AML-193 (cell line): ENCODE measurements around the gene TRMT2B.
"Not testable (repeated sequence)": the region's sequence is repeated elsewhere in the genome, so short reads cannot be mapped to it uniquely, and the experiment has no call there.

Experiments
- DNase-seq, 2 experiments: peaks; one replicate each; lab custom pipeline; 2025; lab: John Stamatoyannopoulos, UW

Gene TRMT2B

DNA sequence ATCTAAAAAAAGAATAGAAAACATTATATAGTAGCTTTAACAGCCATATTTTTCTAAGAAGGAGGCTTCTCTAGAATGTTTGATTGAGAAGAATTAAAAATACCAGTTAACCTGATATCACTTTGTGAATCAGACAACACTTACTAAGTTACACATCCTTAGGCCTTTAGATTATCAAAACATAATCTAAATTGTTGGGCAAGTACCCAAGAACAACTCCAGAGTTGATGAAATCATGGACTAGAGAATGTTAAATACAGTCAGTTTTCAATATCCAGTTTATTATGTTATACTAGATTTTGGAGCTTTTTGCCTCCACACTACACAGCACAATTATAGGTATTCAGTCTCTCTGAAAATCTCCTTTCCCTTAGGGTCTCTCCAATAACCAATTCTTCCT, 42.8 kb downstream of the TRMT2B start:
- no peak for DNase-seq

DNA sequence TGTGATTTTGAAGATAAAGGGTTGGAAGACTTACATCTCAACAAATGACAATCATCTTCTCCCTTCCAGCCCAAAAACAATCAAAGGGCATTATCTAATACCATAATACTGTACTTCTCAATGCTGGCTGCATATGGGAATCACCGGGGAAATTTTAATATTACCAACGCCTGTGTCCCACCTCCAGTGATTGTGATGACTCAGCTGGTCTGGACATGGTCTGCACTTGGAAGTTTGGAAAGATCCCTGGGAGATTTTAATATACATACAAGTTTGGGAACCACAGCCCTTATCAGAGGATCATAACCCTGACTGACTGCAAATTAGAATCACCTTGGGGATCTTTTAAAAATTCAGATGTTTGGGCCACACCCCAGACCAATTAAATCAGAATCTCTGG, 52.5 kb downstream of the TRMT2B start:
- DNase-seq = no peak

DNA sequence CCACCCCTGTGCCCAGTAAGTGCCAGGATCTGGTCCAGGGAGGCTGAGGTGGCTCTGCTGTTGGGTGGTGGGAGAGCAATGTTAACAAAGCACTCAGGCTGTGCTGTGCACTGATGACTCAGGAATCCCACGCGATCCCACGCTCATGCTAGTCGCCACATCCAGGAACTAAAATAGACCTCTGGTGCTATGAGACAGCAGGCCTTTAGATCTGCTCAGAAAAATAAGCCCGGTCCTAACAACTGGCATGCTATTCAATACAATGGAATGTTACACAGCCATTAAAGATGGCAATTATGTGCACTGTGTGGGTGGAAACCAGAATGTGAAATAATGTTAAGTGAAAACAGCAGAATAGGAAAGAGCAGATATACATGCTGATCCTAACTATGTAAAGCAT, 56.4 kb downstream of the TRMT2B start:
- no peak for DNase-seq

DNA sequence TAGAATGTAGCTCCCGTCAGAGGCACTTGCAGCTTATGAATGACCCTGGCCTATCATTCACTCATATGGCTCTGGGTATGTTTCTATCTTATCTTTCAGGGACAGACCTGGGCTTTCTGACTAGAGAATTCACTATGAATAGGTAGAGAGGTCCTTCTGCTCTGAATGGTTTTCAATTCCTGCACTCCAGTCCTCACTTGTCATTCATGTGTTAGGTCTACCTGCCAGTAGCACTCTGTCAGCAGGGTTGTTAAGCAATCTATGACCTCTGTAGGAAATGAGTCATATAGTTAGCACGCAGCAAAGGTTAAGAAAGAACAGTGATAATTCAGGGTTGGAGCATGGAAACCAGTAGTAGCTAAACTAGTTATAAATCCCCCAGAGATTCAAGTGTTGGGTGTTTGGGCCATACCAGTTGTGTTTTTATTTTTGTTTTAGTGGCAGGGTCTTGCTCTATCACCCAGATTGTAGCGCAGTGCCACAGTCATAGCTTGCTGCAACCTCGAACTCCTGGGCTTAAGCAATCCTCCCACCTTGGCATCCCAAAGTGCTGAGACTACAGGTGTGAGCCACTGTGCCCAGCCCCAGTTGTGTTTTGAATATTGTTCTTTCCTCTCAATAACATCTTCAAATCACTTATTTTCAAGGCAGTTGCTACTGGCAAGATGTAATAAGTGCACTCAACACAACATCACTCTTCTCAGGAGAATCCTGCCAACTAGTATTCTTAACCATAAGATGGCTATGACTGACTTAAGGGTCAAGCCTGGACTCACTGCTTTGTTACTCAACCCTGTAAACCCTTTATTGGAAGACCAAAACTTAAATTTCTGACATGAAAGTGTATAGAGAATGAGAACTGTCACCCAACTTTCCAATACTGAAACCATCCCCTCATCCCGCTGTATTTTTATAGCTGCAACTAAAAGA, 57.3 kb downstream of the TRMT2B start:
- no peak for DNase-seq

DNA sequence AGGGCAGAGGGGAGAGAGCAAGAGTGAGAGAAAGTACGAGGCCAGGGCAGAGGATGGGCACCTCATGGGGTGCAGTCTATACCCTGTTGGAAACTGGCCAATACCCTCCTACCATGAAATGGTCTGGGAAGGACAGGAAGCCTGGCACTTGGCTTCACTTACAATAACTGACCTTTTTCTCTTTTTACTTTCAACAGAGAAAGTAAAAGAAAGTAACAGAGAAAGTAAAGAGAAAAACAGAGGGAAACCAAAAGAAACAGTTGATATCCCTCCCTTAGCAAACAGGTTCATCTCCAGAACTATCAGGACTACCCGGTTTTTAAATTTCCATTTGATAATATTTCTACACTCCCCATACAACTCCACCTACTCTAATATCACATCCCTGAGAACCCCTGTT, 61.8 kb downstream of the TRMT2B start:
- DNase-seq = no peak

DNA sequence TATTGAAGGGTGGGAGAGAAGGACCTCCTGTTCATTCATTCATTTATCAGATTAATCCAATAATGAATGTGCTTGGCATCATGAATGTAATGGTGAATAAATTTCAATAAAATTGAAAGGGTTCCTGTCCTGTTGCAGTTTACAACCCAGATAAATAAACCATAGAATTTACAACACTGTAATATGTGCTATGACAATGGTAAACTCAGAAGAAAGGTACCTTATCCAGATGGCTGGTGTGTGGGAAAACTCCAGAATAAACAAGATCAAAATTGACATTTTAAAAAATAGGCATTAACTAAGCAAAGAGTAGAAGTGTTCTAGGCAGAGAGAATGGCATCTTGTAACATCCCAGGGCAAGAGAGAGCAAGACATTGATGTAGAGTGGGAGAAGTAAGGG, 67.1 kb downstream of the TRMT2B start:
- no peak for DNase-seq

DNA sequence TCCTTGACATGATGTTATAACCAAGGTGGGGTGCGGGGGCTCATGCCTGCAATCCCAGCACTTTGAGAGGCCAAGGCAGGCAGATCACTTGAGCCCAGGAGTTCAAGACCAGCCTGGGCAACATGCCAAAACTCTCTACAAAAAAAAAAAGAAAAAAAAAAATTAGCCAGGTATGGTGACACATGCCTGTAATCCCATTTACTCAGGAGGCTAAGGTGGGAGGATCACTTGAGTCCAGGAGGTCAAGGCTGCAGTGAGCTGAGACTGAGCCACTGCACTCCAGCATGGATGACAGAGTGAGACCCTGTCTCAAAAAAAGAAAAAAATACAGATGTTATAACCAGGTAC, 70.4 kb downstream of the TRMT2B start:
- not testable (repeated sequence) for DNase-seq

DNA sequence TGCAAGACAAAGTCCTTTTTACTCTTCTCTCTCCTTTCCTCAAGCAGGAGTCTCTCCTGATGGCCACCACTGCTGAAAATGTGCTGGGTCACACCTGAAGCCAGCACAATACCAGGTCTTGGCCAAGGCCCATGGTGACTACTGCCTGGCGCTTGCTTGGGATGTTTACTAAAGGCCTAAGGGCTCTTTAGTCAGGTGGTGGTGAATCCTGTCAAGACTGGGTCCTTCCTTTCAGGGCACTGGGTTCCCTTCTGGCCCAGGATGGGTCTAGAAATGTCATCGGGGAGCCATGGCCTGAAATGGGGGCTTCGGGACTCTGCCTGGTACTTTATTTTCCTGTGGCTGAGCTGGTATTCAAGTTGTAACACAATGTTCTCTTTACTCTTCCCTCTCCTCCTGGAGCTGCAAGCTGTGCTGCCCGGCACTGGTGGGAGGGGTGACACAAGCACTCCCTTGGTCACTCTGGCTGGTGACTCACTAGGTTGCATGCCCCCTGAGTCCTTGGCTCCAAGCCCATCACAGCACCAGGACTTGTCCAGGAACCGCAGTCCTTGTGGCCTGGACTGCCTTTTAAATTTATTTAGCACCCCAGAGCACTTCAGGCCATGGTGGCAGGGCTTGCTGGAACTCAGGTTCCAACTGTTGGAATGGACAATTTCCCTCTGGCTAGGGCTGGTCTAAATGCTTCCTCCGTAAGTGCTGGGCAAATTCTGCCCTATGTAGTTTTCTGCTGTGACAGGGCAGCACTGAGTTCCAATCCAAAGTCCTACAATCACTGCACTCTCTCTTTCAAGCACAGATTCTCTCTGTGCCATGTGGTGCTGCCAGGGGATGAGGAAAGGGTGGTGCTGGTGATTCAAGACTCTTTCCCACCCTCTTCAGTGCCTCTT, 71.1 kb downstream of the TRMT2B start:
- no peak for DNase-seq

DNA sequence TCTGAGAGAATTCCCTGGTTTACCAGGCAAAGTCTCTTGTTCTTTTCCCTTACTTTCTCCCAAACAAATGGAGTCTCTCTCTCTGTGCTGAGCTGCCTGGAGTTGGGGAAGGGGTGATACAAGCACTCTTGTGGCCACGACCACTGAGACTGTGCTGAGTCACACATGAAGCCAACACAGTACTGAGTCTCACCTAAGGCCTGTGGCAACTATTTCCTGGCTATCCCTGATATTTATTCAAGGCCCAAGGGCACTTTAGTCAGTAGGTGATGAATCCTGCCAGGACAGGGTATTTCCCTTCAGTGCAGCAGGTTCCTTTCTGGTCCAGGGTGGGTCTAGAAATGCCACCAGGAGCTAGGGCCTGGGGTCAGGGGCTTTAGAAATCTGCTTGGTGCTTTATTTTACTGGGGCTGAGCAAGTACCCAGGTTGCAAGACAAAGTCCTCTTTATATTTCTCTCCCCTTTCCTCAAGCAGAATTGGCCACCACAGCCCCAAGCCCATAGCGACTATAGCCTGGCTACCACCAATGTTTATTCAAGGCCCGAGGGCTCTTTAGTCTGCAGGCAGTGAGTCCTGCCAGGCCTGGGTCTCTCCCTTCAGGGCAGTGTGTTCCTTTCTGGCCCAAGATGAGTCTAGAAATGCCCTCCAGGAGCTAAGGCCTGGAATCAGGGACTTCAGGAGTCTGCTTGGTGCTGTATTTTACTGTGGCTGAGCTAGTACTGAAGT, 71.9 kb downstream of the TRMT2B start:
- DNase-seq = no peak

DNA sequence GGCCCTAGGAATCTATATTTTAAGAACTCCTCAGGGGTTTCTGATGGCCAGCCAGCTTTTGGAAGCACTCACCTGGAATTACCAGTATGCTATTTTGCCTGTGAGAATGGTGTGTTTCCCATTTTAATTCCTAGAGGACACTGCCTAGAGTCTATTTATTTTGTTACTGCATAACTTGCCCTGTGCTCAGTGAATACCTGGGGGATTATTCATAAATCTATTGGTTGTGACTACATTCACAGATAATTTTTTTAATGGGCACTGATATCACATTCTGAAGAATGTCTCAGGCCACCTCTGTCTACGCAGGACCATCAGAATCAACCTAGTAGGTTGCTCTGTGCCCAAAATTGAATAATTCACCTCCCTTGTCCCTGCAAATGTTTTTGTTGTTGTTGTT, 75.7 kb downstream of the TRMT2B start:
- DNase-seq = no peak

DNA sequence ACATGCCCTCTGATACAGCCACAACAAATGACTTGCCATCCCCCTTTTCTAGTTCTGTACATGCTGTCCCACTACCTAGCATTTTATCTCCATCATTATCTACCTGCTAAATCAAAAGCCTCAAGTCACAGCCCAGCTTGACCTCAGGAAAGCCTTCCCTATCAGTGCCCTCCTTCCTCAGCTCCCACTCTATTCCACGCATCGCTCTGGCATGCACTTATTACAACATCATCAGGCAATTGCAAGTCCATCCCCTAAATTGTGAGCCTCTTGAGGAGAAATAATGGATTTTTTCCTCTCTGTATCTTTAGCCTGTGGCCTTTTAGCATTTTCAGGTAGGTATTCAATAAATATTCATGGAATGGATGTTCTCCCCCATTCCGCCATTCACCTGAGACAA, 76.7 kb downstream of the TRMT2B start:
- DNase-seq = no peak

DNA sequence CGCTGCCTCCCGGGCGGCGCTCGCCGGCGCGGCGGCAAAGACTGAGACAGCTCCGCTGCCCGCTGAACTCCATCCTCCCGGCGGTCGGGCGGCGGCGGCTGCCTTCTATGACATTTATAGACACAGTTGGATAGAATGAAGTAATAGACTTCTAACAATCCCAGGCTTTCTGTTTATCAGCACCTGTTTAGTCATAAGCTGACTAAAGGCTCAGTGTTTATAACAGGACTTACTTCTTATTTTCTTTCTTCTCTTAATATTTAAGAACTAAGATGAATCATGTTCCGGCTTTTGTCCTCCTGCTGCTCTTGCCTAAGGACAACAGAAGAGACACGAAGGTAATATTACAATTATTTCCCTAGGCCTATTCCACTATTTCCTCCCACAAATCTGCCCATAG, 78.5 kb downstream of the TRMT2B start:
- DNase-seq = no peak

DNA sequence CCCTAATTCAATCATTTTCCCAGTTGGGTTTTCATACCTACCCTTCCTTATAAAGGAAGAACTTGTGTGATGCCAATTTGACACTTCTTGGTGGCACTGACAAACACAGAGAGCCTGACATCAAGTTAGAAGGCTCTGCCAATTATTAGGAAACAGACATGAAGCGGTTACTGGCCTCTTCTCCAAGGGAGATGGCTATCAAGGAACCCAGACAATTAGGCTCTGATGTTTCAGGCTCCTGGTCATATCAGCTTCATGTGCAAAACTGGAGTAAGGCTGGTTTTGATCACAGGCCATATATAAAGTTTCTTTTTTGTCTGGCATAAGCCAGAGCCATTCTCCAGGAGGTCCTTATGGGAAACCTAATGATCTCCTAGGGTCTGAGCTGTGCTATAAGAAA, 82.0 kb downstream of the TRMT2B start:
- no peak for DNase-seq

DNA sequence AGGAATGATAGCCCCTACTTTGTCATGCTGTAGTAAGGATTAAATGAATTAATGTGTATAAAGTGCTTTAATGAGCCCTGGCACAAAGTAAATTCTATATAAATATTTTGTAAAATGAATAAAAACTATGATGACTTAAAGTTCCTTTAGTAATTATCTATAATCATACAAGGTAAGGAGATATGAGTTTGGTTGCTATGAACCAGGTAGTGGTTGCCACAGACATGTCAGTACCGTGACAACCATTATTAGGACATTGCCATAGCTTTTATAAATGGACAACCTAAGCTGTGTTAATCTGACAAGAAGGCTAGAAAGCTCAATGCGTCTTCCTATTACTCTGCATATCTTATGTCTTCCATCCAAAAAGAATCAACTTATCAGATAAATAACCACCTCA, 82.5 kb downstream of the TRMT2B start, which contains the start of gene ARL13A:
TSS of gene ARL13A (plus strand) at position 301 of the 400 bp plus-strand sequence. CDS start 3,982 bp downstream, outside the sequence.
- DNase-seq = no peak

DNA sequence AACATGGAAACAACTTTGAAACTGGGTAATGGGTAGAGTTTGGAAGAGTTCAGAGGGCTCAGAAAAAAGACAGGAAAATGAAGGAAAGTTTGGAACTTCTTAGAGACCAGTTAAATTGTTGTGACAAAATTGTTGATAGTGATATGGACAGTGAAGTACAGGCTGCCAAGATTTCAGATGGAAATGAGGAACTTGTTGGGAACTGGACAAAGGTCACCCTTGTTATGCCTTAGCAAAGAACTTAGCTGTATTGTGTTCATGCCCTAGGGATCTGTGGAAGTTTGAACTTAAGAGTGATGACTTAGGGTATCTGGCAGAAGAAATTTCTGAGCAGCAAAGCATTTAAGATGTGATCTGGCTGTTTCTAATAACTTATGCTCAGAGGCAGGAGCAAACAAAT, 87.5 kb downstream of the TRMT2B start:
- DNase-seq = no peak

DNA sequence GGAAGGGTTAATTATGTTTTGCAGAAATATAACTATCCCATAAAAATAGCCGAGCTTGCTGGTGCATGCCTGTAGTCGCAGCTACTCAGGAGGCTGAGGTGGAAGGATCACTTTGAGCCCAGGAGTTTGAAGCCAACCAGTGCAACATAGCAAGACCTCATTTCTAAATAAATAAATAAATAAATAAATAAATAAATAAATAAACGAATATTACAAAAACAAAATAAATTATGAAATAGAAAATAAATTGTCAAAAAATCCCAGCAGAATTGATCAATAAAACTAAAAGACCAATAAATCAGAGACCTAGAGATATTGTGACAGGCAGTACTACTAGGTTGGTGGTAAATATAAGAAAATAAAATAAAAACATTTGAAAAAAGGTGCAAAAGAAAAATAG, 89.1 kb downstream of the TRMT2B start:
- no peak for DNase-seq
